Adrenal gland (tissue), 5 donors: Measurements from ENCODE around the gene LOC128125822.

ENCODE experiments used
- POLR2A ChIP-seq, 2 donors: fragments of 450-650 bp; IDR thresholded peaks; one replicate each; pipeline ENCODE4 v1.6.1; 2017; ENCODE audit warnings: antibody characterized with exemption in 2 of 2, mild to moderate bottlenecking in 2 of 2, moderate library complexity in 1 of 2
- TF ChIP-seq, protein P1 (sequence below), 6 experiments: fragments of 450-650 bp in 4 of 6; fragments of 200-600 bp in 2 of 6; sonication (generic) in 1 of 6; IDR thresholded peaks; 1 replicate in 5 of 6; 2 replicates in 1 of 6; pipeline versions ENCODE4 v1.5.1 to v1.8.0; 2016 to 2021; ENCODE audit warnings: antibody characterized with exemption in 6 of 6, mild to moderate bottlenecking in 2 of 6, moderate library complexity in 1 of 6
- donor health status: DM: no; HTN: no; CAD: no.

DNA sequence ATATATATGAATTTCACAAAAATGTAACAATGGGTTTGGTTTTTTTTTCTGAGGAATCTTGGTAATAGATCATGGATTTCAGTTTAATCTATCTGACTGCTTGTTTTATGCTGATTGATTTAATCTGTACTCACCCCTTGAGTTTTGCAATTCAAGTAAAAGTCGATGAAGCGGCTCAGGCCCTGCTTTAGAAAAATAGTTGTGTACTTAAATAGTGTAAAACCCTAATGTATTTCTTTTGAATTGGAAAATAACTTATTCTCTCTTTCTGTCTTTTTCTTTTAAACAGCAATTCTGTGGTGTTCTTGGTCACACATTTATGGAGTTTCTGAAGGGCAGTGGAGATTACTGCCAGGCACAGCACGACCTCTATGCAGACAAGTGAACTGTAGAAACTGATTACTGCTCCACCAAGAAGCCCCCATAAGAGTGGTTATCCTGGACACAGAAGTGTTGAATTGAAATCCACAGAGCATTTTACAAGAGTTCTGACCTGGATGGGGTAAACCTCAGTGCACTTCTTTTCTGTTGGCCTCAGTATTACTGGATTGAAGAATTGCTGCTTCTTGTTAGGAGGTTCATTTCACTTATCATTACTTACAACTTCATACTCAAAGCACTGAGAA lies 4.0 kb downstream of the LOC128125822 start:
- TF ChIP-seq, protein P1, sequence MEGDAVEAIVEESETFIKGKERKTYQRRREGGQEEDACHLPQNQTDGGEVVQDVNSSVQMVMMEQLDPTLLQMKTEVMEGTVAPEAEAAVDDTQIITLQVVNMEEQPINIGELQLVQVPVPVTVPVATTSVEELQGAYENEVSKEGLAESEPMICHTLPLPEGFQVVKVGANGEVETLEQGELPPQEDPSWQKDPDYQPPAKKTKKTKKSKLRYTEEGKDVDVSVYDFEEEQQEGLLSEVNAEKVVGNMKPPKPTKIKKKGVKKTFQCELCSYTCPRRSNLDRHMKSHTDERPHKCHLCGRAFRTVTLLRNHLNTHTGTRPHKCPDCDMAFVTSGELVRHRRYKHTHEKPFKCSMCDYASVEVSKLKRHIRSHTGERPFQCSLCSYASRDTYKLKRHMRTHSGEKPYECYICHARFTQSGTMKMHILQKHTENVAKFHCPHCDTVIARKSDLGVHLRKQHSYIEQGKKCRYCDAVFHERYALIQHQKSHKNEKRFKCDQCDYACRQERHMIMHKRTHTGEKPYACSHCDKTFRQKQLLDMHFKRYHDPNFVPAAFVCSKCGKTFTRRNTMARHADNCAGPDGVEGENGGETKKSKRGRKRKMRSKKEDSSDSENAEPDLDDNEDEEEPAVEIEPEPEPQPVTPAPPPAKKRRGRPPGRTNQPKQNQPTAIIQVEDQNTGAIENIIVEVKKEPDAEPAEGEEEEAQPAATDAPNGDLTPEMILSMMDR (IDR thresholded peaks at IDR 0.05): no peak
- TF ChIP-seq POLR2A (IDR thresholded peaks at IDR 0.05): no peak
